ENCODE results near the gene SIL1. TPM values are rescaled to one million over a fixed set of nuclear protein-coding genes. Genes with fewer than 3 reads are reported as not detected.

Gene SIL1
- polyA plus RNA-seq, result 10 to 100 TPM; 21.6 to 68.2 (median 35.4) TPM
- long read RNA-seq, donor 1, transcript SIL1-202 (10 exons, 1,923 nt), result major isoform, 22 of 1,034 reads
- long read RNA-seq, donor 1, partial matches to known transcripts, result 967 of 1,034 reads
- long read RNA-seq, donor 1, other reads (novel, unspliced or antisense), result 45 of 1,034 reads
- long read RNA-seq, donor 2, transcript SIL1-202 (10 exons, 1,923 nt), result major isoform, 6 of 11 reads
- long read RNA-seq, donor 2, partial matches to known transcripts, result 5 of 11 reads
- long read RNA-seq, donor 2, other reads (novel, unspliced or antisense), result 0 of 11 reads
- long read RNA-seq, donor 3, transcript SIL1-202 (10 exons, 1,923 nt), result major isoform, 8 of 365 reads
- long read RNA-seq, donor 3, partial matches to known transcripts, result 340 of 365 reads
- long read RNA-seq, donor 3, other reads (novel, unspliced or antisense), result 17 of 365 reads
- long read RNA-seq, donor 4, partial matches to known transcripts, result 0 of 1 reads
- long read RNA-seq, donor 4, other reads (novel, unspliced or antisense), result 0 of 1 reads
- long read RNA-seq, donor 5, partial matches to known transcripts, result 0 of 1 reads
- long read RNA-seq, donor 5, other reads (novel, unspliced or antisense), result 0 of 1 reads
- long read RNA-seq, donor 6, transcript SIL1-202 (10 exons, 1,923 nt), result major isoform, 14 of 39 reads
- long read RNA-seq, donor 6, partial matches to known transcripts, result 25 of 39 reads
- long read RNA-seq, donor 6, other reads (novel, unspliced or antisense), result 0 of 39 reads
- long read RNA-seq, donor 7, transcript SIL1-202 (10 exons, 1,923 nt), result major isoform, 7 of 2,432 reads
- long read RNA-seq, donor 7, partial matches to known transcripts, result 2,361 of 2,432 reads
- long read RNA-seq, donor 7, other reads (novel, unspliced or antisense), result 64 of 2,432 reads
- long read RNA-seq, donor 8, partial matches to known transcripts, result 30 of 44 reads
- long read RNA-seq, donor 8, other reads (novel, unspliced or antisense), result 14 of 44 reads
- long read RNA-seq, donor 9, result 0 reads
- long read RNA-seq, donor 10, transcript SIL1-202 (10 exons, 1,923 nt), result major isoform, 14 of 28 reads
- long read RNA-seq, donor 10, partial matches to known transcripts, result 14 of 28 reads
- long read RNA-seq, donor 10, other reads (novel, unspliced or antisense), result 0 of 28 reads

GRCh38 chr5:139197710-139198669 is at the start of gene SIL1:
Gene SIL1 (minus strand): TSS chr5:139198368. CDS start chr5:139127843, 70,525 bp downstream.
- Histone ChIP-seq H3K27ac (ENCODE audit: low read depth in 1 of 3, low read length in 2 of 3) (peak within 1 kb of the TSS; percentile 53 to 92 (median 79)), H3K27me3 (ENCODE audit: control insufficient read depth in 3 of 3, insufficient read depth in 3 of 3, low read length in 3 of 3) (no peaks in the 10 kb centered on the region), H3K9me3 (ENCODE audit: control insufficient read depth in 2 of 2, insufficient read depth in 1 of 2, low read depth in 1 of 2, low read length in 1 of 2) (no peaks in the 10 kb centered on the region), H3K4me1 (ENCODE audit: control insufficient read depth in 3 of 3, insufficient read depth in 2 of 3, low read depth in 1 of 3, low read length in 2 of 3) (no peaks in the 10 kb centered on the region), H3K4me3 (ENCODE audit: low read depth in 1 of 3, low read length in 3 of 3) (peak within 1 kb of the TSS; percentile 59 to 71 (median 70)), H3K36me3 (ENCODE audit: control insufficient read depth in 3 of 3, insufficient read depth in 2 of 3, low read depth in 1 of 3, low read length in 3 of 3) (peaks cover 0 to 3% (median 0%) of the 10 kb centered on the region in 3 donors)
- no peak for FAIRE-seq
- 0 to 2% (median 1%) methylated on average over 33 to 61 of the region's 61 CpGs for WGBS, 3 donors
- peak; percentile 96 to 98 for DNase-seq

- Histone ChIP-seq H3K27ac (ENCODE audit: low read depth in 1 of 3, low read length in 2 of 3) (no peak overlapping the region), H3K4me1 (ENCODE audit: control insufficient read depth in 3 of 3, insufficient read depth in 2 of 3, low read depth in 1 of 3, low read length in 2 of 3) (no peaks in the 10 kb centered on the region), H3K4me3 (ENCODE audit: low read depth in 1 of 3, low read length in 3 of 3) (no peak overlapping the region), H3K9me3 (ENCODE audit: control insufficient read depth in 2 of 2, insufficient read depth in 1 of 2, low read depth in 1 of 2, low read length in 1 of 2) (no peaks in the 10 kb centered on the region), H3K27me3 (ENCODE audit: control insufficient read depth in 3 of 3, insufficient read depth in 3 of 3, low read length in 3 of 3) (peaks cover 0 to 4% (median 0%) of the 10 kb centered on the region in 3 donors), H3K36me3 (ENCODE audit: control insufficient read depth in 3 of 3, insufficient read depth in 2 of 3, low read depth in 1 of 3, low read length in 3 of 3) (no peaks in the 10 kb centered on the region)
- no peak for FAIRE-seq
- DNase-seq, result no peak
- 26 to 40% (median 36%) methylated on average over 4 of the region's 4 CpGs for WGBS, 3 donors
Observed at GRCh38 chr5:139246394-139246793, 48.2 kb upstream of the SIL1 start.

- Histone ChIP-seq H3K4me1 (ENCODE audit: control insufficient read depth in 3 of 3, insufficient read depth in 2 of 3, low read depth in 1 of 3, low read length in 2 of 3) (no peaks in the 10 kb centered on the region), H3K36me3 (ENCODE audit: control insufficient read depth in 3 of 3, insufficient read depth in 2 of 3, low read depth in 1 of 3, low read length in 3 of 3) (no peaks in the 10 kb centered on the region), H3K4me3 (ENCODE audit: low read depth in 1 of 3, low read length in 3 of 3) (no peak overlapping the region), H3K9me3 (ENCODE audit: control insufficient read depth in 2 of 2, insufficient read depth in 1 of 2, low read depth in 1 of 2, low read length in 1 of 2) (no peaks in the 10 kb centered on the region), H3K27me3 (ENCODE audit: control insufficient read depth in 3 of 3, insufficient read depth in 3 of 3, low read length in 3 of 3) (peaks cover 0 to 7% (median 0%) of the 10 kb centered on the region in 3 donors), H3K27ac (ENCODE audit: low read depth in 1 of 3, low read length in 2 of 3) (no peak overlapping the region)
- DNase-seq (no peak), FAIRE-seq (no peak)
Observed at GRCh38 chr5:139245637-139246339, 47.6 kb upstream of the SIL1 start.

- 78 to 80% (median 78%) methylated on average over 4 of the region's 4 CpGs for WGBS, 3 donors
- H3K27ac ChIP-seq (ENCODE audit: low read depth in 1 of 3, low read length in 2 of 3), result no peak overlapping the region
- no peaks in the 10 kb centered on the region for H3K36me3 ChIP-seq (ENCODE audit: control insufficient read depth in 3 of 3, insufficient read depth in 2 of 3, low read depth in 1 of 3, low read length in 3 of 3)
- FAIRE-seq (no peak), DNase-seq (no peak)
- H3K4me1 ChIP-seq (ENCODE audit: control insufficient read depth in 3 of 3, insufficient read depth in 2 of 3, low read depth in 1 of 3, low read length in 2 of 3), result no peaks in the 10 kb centered on the region
- H3K4me3 ChIP-seq (ENCODE audit: low read depth in 1 of 3, low read length in 3 of 3), result no peak overlapping the region
- no peaks in the 10 kb centered on the region for H3K9me3 ChIP-seq (ENCODE audit: control insufficient read depth in 2 of 2, insufficient read depth in 1 of 2, low read depth in 1 of 2, low read length in 1 of 2)
- H3K27me3 ChIP-seq (ENCODE audit: control insufficient read depth in 3 of 3, insufficient read depth in 3 of 3, low read length in 3 of 3), result peaks cover 0 to 4% (median 0%) of the 10 kb centered on the region in 3 donors
Observed at GRCh38 chr5:139243425-139243970, 45.3 kb upstream of the SIL1 start.

- Histone ChIP-seq H3K27me3 (ENCODE audit: control insufficient read depth in 3 of 3, insufficient read depth in 3 of 3, low read length in 3 of 3) (peaks cover 0 to 4% (median 0%) of the 10 kb centered on the region in 3 donors), H3K36me3 (ENCODE audit: control insufficient read depth in 3 of 3, insufficient read depth in 2 of 3, low read depth in 1 of 3, low read length in 3 of 3) (no peaks in the 10 kb centered on the region), H3K9me3 (ENCODE audit: control insufficient read depth in 2 of 2, insufficient read depth in 1 of 2, low read depth in 1 of 2, low read length in 1 of 2) (no peaks in the 10 kb centered on the region), H3K4me1 (ENCODE audit: control insufficient read depth in 3 of 3, insufficient read depth in 2 of 3, low read depth in 1 of 3, low read length in 2 of 3) (no peaks in the 10 kb centered on the region), H3K27ac (ENCODE audit: low read depth in 1 of 3, low read length in 2 of 3) (no peak overlapping the region), H3K4me3 (ENCODE audit: low read depth in 1 of 3, low read length in 3 of 3) (no peak overlapping the region)
- FAIRE-seq (no peak), DNase-seq (no peak)
- 79 to 87% (median 79%) methylated on average over 4 of the region's 4 CpGs for WGBS, 3 donors
Observed at GRCh38 chr5:139241139-139241538, 43.0 kb upstream of the SIL1 start.

- H3K4me3 ChIP-seq (ENCODE audit: low read depth in 1 of 3, low read length in 3 of 3), result no peak overlapping the region
- H3K36me3 ChIP-seq (ENCODE audit: control insufficient read depth in 3 of 3, insufficient read depth in 2 of 3, low read depth in 1 of 3, low read length in 3 of 3), result no peaks in the 10 kb centered on the region
- H3K27ac ChIP-seq (ENCODE audit: low read depth in 1 of 3, low read length in 2 of 3), result no peak overlapping the region
- no peak for DNase-seq
- peaks cover 0 to 6% of the 10 kb centered on the region in 2 donors for H3K9me3 ChIP-seq (ENCODE audit: control insufficient read depth in 2 of 2, insufficient read depth in 1 of 2, low read depth in 1 of 2, low read length in 1 of 2)
- no peak for FAIRE-seq
- 90 to 95% (median 91%) methylated on average over 1 of the region's 1 CpG for WGBS, 3 donors
- peaks cover 0 to 4% (median 0%) of the 10 kb centered on the region in 3 donors for H3K27me3 ChIP-seq (ENCODE audit: control insufficient read depth in 3 of 3, insufficient read depth in 3 of 3, low read length in 3 of 3)
- no peaks in the 10 kb centered on the region for H3K4me1 ChIP-seq (ENCODE audit: control insufficient read depth in 3 of 3, insufficient read depth in 2 of 3, low read depth in 1 of 3, low read length in 2 of 3)
Observed at GRCh38 chr5:139236479-139236878, 38.3 kb upstream of the SIL1 start.

- no peak overlapping the region for H3K4me3 ChIP-seq (ENCODE audit: low read depth in 1 of 3, low read length in 3 of 3)
- H3K9me3 ChIP-seq (ENCODE audit: control insufficient read depth in 2 of 2, insufficient read depth in 1 of 2, low read depth in 1 of 2, low read length in 1 of 2), result peaks cover 0 to 6% of the 10 kb centered on the region in 2 donors
- no peaks in the 10 kb centered on the region for H3K27me3 ChIP-seq (ENCODE audit: control insufficient read depth in 3 of 3, insufficient read depth in 3 of 3, low read length in 3 of 3)
- H3K27ac ChIP-seq (ENCODE audit: low read depth in 1 of 3, low read length in 2 of 3), result no peak overlapping the region
- H3K4me1 ChIP-seq (ENCODE audit: control insufficient read depth in 3 of 3, insufficient read depth in 2 of 3, low read depth in 1 of 3, low read length in 2 of 3), result peaks cover 0 to 8% (median 0%) of the 10 kb centered on the region in 3 donors
- 36 to 76% (median 59%) methylated on average over 4 of the region's 6 CpGs for WGBS, 3 donors
- no peaks in the 10 kb centered on the region for H3K36me3 ChIP-seq (ENCODE audit: control insufficient read depth in 3 of 3, insufficient read depth in 2 of 3, low read depth in 1 of 3, low read length in 3 of 3)
- DNase-seq (no peak), FAIRE-seq (no peak)
Observed at GRCh38 chr5:139232147-139232724, 34.1 kb upstream of the SIL1 start.
